ENCODE measurements around the gene CPD.

The CPD gene

GRCh38 chr17:30503558-30503957 is 124.8 kb downstream of the CPD start:
- no peak for DNase-seq (ENCODE audit: low read depth)
- no peak for TF ChIP-seq CTCF (IDR thresholded peaks at IDR 0.05; ENCODE audit: insufficient read depth, low read depth, low read length, missing control alignments)
- H3K4me3 ChIP-seq (ENCODE audit: low read length) = no peak overlapping the region

- H3K4me3 ChIP-seq (ENCODE audit: low read length) = no peak overlapping the region
- TF ChIP-seq CTCF (IDR thresholded peaks at IDR 0.05; ENCODE audit: insufficient read depth, low read depth, low read length, missing control alignments) = no peak
- DNase-seq (ENCODE audit: low read depth) = no peak
Observed at GRCh38 chr17:30505868-30506417, 127.2 kb downstream of the CPD start.

DNA sequence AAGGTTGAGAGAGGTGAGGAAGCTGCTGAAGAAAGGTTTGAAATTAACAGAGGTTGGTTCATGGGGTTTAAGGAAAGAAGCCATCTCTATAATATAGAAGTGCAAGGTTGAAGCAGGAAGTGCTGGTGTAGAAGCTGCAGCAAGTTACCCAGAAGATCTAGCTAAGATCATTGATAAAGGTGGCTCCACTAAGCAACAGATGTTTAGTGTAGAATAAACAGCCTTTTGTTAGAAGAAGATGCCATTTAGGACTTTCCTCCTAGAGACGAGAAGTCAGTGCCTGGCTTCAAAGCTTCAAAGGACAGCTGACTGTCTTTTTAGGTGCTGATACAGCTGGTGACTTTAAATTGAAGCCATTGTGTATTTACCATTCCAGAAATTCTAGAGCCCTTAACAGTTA is 127.8 kb downstream of the CPD start:
- no peak for TF ChIP-seq CTCF (IDR thresholded peaks at IDR 0.05; ENCODE audit: insufficient read depth, low read depth, low read length, missing control alignments)
- DNase-seq (ENCODE audit: low read depth) = no peak
- no peak overlapping the region for H3K4me3 ChIP-seq (ENCODE audit: low read length)

GRCh38 chr17:30513346-30513745 is 134.6 kb downstream of the CPD start:
- no peak overlapping the region for H3K4me3 ChIP-seq (ENCODE audit: low read length)
- DNase-seq (ENCODE audit: low read depth) = no peak
- no peak for TF ChIP-seq CTCF (IDR thresholded peaks at IDR 0.05; ENCODE audit: insufficient read depth, low read depth, low read length, missing control alignments)

DNA sequence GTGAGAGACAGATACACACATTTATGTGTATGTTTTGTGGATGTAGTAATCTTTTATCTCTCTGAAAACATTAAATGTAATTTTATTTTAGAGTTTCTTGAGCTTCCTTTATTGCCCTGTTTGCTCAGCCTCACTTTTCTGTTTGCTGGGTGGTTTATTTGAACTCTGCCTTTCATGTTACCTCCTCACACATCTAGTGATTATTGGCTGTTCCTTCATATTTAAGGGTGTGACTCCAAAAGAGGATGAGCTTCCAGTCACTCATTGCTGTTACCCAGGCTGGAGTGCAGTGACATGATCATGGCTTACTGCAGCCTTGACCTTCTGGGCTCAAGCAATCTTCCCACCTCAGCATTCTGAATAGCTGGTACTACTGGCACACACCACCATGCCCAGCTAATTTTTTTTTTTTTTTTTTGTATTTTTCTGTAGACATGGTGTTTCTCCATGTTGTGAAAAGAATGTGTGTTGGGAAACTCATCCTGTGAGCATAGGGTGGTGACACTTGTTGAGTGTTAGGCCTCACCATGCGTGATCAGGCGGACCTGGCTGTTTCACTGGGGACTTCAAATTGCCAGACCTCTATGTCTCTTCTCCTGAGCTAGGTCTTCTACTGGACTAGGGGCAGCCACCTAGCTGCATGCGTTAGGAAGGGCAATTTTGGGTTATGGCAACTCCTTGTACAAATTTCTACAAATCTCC is 136.3 kb downstream of the CPD start:
- DNase-seq (ENCODE audit: low read depth) = no peak
- no peak for TF ChIP-seq CTCF (IDR thresholded peaks at IDR 0.05; ENCODE audit: insufficient read depth, low read depth, low read length, missing control alignments)
- no peak overlapping the region for H3K4me3 ChIP-seq (ENCODE audit: low read length)

DNA sequence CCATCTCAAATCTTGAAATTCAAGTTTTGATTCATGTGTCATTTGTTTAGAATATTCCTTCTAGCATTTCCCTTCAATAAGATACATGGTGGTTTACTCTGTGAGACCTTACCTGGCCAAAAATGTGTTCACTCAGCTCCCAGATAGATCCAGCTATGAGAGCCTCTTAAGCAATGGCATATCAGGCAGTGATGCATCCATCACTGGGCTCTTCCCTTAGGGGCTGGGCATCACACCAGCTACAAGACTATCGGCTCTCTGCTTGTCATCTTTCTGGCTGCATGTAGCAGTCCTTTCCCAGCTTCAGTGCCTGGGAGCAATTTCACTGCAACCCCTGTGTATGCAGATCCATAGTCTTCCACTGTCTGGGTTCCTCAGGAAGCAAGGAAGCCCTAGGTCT is 139.1 kb downstream of the CPD start:
- TF ChIP-seq CTCF (IDR thresholded peaks at IDR 0.05; ENCODE audit: insufficient read depth, low read depth, low read length, missing control alignments) = no peak
- H3K4me3 ChIP-seq (ENCODE audit: low read length) = no peak overlapping the region
- peak; percentile 24 for DNase-seq (ENCODE audit: low read depth)

DNA sequence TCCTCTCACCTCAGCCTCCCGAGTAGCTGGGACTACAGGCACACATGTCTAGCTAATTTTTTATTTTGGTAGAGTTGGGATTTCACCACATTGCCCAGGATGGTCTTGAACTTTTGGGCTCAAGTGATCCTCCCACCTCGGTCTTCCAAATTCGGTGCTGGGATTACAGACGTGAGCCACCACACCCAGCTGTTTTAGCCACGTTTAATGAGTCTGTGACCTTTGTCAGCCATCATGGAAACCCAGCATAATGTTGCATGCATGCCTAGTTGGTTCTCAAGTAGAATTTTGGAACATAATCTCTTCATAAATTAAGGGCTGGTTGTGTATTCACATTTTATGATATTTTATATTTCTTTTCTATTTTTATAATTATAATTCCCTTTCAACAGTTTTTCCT is 140.4 kb downstream of the CPD start:
- H3K4me3 ChIP-seq (ENCODE audit: low read length) = no peak overlapping the region
- no peak for TF ChIP-seq CTCF (IDR thresholded peaks at IDR 0.05; ENCODE audit: insufficient read depth, low read depth, low read length, missing control alignments)
- DNase-seq (ENCODE audit: low read depth) = no peak
